WERI-Rb-1 (cell line): ENCODE results near the gene C16orf82.

Source experiments
- DNase-seq: peaks from one replicate; pipeline ENCODE4 v3.0.0-alpha.2; 2020
- H3K27ac ChIP-seq: fragments of 250-450 bp; sonication (Bioruptor Pico); 2 replicates; pipeline ENCODE4 v1.5.1; 2020; ENCODE audit warnings: mild to moderate bottlenecking, moderate library complexity
- H3K27me3 ChIP-seq: fragments of 250-450 bp; sonication (Bioruptor Pico); 2 replicates; pipeline ENCODE4 v1.5.1; 2021; ENCODE audit warnings: mild to moderate bottlenecking, low read depth, moderate library complexity; ENCODE audit not compliant: insufficient read depth, severe bottlenecking
- H3K36me3 ChIP-seq: fragments of 250-450 bp; sonication (Bioruptor Pico); 2 replicates; pipeline ENCODE4 v1.5.1; 2020; ENCODE audit warnings: mild to moderate bottlenecking, moderate library complexity
- H3K4me3 ChIP-seq: 2 replicates; pipeline ENCODE4 v1.5.1; 2011; ENCODE audit warnings: low read depth, mild to moderate bottlenecking, control low read depth, low read length
- H3K9me3 ChIP-seq: fragments of 250-450 bp; sonication (Bioruptor Pico); 2 replicates; pipeline ENCODE4 v1.5.1; 2021; ENCODE audit warnings: mild to moderate bottlenecking, moderate library complexity; ENCODE audit not compliant: severe bottlenecking
- TF ChIP-seq, protein P1 (sequence below): IDR thresholded peaks from 2 replicates; pipeline ENCODE4 v1.5.1; 2011; ENCODE audit warnings: low read depth, mild to moderate bottlenecking, control low read depth, inconsistent platforms, low read length

The C16orf82 gene

DNA sequence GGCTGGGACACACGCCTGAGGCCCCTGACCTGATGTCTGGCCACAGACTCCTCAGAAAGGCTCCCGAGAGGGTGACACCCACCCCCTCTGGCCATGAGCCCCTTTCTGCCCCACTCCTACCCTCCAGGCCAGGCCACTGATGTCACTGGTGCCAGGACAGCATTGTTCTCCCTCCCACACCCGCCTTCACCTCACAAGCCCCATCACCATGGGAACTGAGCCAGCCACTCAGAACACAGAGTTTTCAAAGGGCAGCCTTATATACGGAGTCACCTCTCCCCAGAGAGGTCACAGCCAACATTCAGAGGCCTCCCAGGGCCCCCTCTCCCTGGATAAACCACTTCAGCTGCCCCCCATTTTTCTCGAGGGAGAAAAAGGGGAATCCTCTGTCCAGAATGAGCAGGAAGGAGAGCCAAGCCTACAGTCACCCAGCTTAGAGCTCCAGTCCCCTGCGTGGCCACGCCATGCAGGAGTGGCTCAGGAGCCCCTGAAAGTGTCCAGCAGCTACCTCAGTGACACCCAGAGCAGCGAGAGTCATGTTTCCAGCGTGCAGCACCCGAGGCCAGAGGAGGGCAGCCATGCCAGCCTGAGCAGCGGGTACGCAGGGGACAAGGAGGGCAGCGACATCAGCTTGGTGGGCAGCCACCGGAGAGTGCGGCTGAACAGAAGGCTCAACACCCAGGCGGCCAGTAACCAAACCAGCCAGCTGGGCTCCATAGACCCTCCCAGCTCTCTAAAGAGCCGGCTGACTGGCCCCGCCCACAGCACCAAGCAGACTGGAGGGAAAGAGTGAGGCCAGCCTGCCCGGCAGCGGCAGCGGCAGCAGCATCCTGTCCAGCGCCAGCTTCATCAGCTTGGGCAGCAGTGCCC is at the start of gene C16orf82:
Gene C16orf82 (plus strand): TSS at position 260 of the 870 bp plus-strand sequence.
- Histone ChIP-seq H3K36me3 (no peaks in the 10 kb centered on the region), H3K27ac (no peak within 1 kb of the TSS), H3K27me3 (peaks cover 89% of the 10 kb centered on the region), H3K9me3 (no peaks in the 10 kb centered on the region), H3K4me3 (no peak within 1 kb of the TSS)
- DNase-seq, result no peak
- TF ChIP-seq, protein P1, sequence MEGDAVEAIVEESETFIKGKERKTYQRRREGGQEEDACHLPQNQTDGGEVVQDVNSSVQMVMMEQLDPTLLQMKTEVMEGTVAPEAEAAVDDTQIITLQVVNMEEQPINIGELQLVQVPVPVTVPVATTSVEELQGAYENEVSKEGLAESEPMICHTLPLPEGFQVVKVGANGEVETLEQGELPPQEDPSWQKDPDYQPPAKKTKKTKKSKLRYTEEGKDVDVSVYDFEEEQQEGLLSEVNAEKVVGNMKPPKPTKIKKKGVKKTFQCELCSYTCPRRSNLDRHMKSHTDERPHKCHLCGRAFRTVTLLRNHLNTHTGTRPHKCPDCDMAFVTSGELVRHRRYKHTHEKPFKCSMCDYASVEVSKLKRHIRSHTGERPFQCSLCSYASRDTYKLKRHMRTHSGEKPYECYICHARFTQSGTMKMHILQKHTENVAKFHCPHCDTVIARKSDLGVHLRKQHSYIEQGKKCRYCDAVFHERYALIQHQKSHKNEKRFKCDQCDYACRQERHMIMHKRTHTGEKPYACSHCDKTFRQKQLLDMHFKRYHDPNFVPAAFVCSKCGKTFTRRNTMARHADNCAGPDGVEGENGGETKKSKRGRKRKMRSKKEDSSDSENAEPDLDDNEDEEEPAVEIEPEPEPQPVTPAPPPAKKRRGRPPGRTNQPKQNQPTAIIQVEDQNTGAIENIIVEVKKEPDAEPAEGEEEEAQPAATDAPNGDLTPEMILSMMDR, result no peak

DNA sequence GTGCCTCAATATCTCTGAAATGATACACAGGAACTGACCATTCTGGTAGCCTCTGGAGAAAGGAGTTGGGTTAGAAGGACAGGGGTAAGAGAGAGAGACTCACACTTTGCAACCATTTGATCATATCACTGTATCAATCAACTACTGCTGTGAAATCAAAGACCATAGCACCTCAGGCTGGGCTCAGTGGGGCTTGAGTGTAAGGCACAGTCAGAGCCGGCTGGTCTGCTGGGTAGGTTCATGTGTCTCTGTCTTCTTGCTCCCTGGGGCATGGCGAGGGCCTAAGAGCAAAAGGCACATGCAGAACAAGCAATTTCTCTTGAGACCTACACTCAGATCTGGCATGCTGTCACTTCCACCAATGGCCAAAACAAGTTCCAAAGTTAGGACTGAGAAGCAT is 46.7 kb upstream of the C16orf82 start:
- Histone ChIP-seq H3K4me3 (no peak overlapping the region), H3K36me3 (no peaks in the 10 kb centered on the region), H3K27me3 (peaks cover 64% of the 10 kb centered on the region), H3K27ac (no peak overlapping the region), H3K9me3 (peaks cover 6% of the 10 kb centered on the region)
- DNase-seq, result no peak
- TF ChIP-seq, protein P1, result no peak

DNA sequence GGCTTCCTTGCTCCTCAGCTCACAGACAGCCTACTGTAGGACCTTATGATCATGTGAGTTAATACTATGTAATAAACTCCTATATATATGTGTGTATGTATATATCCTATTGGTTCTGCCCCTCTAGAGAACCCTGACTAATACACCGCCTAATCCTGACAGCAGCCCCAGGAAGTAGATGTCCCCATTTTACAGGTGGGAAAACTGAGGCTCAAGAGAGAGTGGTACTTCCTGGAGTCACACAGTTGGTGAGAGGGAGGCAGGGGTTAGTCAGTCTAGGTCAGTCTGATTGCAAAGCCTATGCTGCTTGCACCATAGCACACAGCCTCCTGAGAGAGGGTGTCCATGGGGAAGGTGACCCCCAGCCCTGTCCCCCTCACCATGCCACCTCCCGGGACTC is 42.7 kb upstream of the C16orf82 start:
- TF ChIP-seq, protein P1, result no peak
- no peak for DNase-seq
- H3K9me3 ChIP-seq, result peaks cover 6% of the 10 kb centered on the region
- H3K4me3 ChIP-seq, result no peak overlapping the region
- H3K27ac ChIP-seq, result no peak overlapping the region
- no peaks in the 10 kb centered on the region for H3K36me3 ChIP-seq
- H3K27me3 ChIP-seq, result peaks cover 67% of the 10 kb centered on the region

DNA sequence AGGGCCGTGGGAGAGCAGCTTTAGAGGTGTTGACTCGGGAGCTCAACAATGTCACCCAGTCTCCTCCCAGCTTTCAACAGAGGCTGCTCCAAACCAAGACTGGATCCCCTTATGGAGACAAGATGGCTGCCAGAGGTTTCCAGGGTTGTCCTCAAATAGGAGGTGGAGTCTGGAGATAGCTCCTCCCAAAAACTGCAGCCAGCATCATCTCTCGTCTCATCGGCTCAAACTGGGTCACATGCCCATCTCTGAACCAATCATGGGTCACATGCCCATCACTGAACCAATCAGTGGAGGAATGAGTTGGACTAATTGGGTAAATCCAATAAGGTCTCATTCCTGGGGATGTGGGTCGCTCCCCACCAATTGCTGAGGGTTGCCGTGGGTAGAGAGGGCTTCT is 41.1 kb upstream of the C16orf82 start:
- DNase-seq, result no peak
- TF ChIP-seq, protein P1, result no peak
- no peaks in the 10 kb centered on the region for H3K36me3 ChIP-seq
- H3K27ac ChIP-seq, result no peak overlapping the region
- H3K27me3 ChIP-seq, result peaks cover 70% of the 10 kb centered on the region
- H3K9me3 ChIP-seq, result peaks cover 6% of the 10 kb centered on the region
- no peak overlapping the region for H3K4me3 ChIP-seq

DNA sequence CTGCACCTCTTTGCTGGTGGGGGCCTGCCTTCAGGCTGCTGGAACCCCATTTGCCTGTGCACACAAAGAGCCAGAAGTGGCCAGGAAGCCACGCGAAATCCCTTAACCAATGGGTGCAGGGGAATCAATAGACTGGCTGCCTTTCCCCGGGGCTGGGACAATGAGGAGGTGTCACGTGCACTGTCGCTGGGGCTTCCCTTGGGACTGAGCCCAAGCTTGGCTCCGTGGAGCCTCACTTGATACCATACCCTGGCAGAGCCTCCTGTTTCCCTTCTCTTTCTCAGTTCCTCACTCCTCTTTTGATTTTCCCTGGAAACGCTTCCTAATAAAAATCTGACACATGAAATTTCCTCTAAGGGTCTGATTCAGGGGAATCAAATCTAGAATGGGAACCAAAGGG is 38.8 kb upstream of the C16orf82 start:
- Histone ChIP-seq H3K9me3 (peaks cover 4% of the 10 kb centered on the region), H3K27me3 (peaks cover 74% of the 10 kb centered on the region), H3K27ac (no peak overlapping the region), H3K36me3 (no peaks in the 10 kb centered on the region), H3K4me3 (no peak overlapping the region)
- DNase-seq, result no peak
- TF ChIP-seq, protein P1, result no peak

DNA sequence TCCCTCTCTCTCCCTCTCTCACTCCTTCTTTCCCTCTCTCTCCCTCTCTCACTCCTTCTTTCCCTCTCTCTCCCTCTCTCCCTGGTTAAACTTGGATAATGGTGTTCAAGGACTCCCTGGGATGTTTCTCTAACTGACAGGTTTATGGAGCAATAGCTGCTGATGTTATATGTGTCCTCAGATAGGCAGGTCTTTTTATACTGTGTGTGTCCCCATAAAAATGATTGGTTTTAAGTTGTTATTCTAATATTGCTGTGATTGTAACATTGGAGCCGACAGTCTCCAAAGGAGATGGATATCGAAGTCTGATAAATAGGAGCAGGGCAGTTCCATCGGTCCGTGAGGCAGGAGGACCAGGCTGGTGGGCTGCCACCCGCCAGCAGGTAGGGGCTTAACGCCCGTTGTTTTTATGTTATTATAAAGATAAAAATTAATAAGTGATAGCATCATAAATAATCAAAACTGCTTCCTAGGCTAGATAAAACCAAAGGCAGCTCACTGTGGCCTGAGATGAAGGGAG is 38.1 kb upstream of the C16orf82 start:
- DNase-seq, result no peak
- peaks cover 81% of the 10 kb centered on the region for H3K27me3 ChIP-seq
- H3K9me3 ChIP-seq, result no peaks in the 10 kb centered on the region
- no peak overlapping the region for H3K27ac ChIP-seq
- H3K4me3 ChIP-seq, result no peak overlapping the region
- TF ChIP-seq, protein P1, result no peak
- no peaks in the 10 kb centered on the region for H3K36me3 ChIP-seq
